ENCODE results near the gene CRYBG2. TPM values are rescaled to one million over a fixed set of nuclear protein-coding genes. Genes with fewer than 3 reads are reported as not detected.
A peak's percentile ranks its signal among the peaks of the same experiment; 100 is the strongest.

Gene CRYBG2
- total RNA-seq, 2 experiments from 2014 or later = 4.5 to 6.4 TPM

GRCh38 chr1:26283871-26284596 lies 69.9 kb downstream of the CRYBG2 start:
- intact Hi-C loops (cut with micrococcal nuclease) = no loop called here
- DNase-seq = peak; percentile 34
- ATAC-seq = no peak
- H3K27ac Mint-ChIP-seq = peak overlapping the region; percentile 99
- H3K4me3 Mint-ChIP-seq = peak overlapping the region; percentile 88
- no peak for TF ChIP-seq CTCF (IDR thresholded peaks at IDR 0.05)
- H3K36me3 Mint-ChIP-seq (ENCODE audit: low read depth) = peaks cover 65% of the 10 kb centered on the region
- peaks cover 82% of the 10 kb centered on the region for H3K4me1 Mint-ChIP-seq (ENCODE audit: low read depth)
- CTCF ChIA-PET = interaction anchor here (0.9 to 10.4 kb wide), 12 partner anchors 8 to 133 kb away, joined by 3 to 227 read pairs (median 13); partner anchors contain the start of genes CD52, CEP85, CRYBG2 and UBXN11
- H3K9me3 Mint-ChIP-seq = no peaks in the 10 kb centered on the region
- no peaks in the 10 kb centered on the region for H3K27me3 Mint-ChIP-seq
- POLR2A ChIA-PET = interaction anchor here (1.2 to 19.5 kb wide), 7 partner anchors 7 to 53 kb away, joined by 3 to 284 read pairs (median 21); partner anchors contain the start of genes CD52, SH3BGRL3 and UBXN11

- H3K27ac Mint-ChIP-seq = peak overlapping the region; percentile 99
- no peaks in the 10 kb centered on the region for H3K27me3 Mint-ChIP-seq
- intact Hi-C loops (cut with micrococcal nuclease) = no loop called here
- peaks cover 82% of the 10 kb centered on the region for H3K4me1 Mint-ChIP-seq (ENCODE audit: low read depth)
- peaks cover 69% of the 10 kb centered on the region for H3K36me3 Mint-ChIP-seq (ENCODE audit: low read depth)
- CTCF ChIA-PET = interaction anchor here (1.0 to 10.4 kb wide), 4 partner anchors 7 to 108 kb away, joined by 3 to 227 read pairs (median 47); partner anchors contain the start of gene CD52
- peak overlapping the region; percentile 88 for H3K4me3 Mint-ChIP-seq
- TF ChIP-seq CTCF (IDR thresholded peaks at IDR 0.05) = no peak
- ATAC-seq (no peak), DNase-seq (no peak)
- no peaks in the 10 kb centered on the region for H3K9me3 Mint-ChIP-seq
- POLR2A ChIA-PET = interaction anchor here (0.5 to 19.5 kb wide), 4 partner anchors 16 to 76 kb away, joined by 3 to 284 read pairs (median 12); partner anchors contain the start of gene CD52
Observed at GRCh38 chr1:26283279-26283853, 70.6 kb downstream of the CRYBG2 start.

GRCh38 chr1:26282401-26282918 lies 71.5 kb downstream of the CRYBG2 start:
- Mint-ChIP-seq H3K36me3 (ENCODE audit: low read depth) (peaks cover 77% of the 10 kb centered on the region), H3K4me3 (peak overlapping the region; percentile 88), H3K27me3 (no peaks in the 10 kb centered on the region)

GRCh38 chr1:26281971-26282370 lies 72.0 kb downstream of the CRYBG2 start:
- Mint-ChIP-seq H3K9me3 (no peaks in the 10 kb centered on the region), H3K27ac (peak overlapping the region; percentile 99), H3K4me3 (peak overlapping the region; percentile 88), H3K36me3 (ENCODE audit: low read depth) (peaks cover 82% of the 10 kb centered on the region), H3K27me3 (no peaks in the 10 kb centered on the region), H3K4me1 (ENCODE audit: low read depth) (peaks cover 82% of the 10 kb centered on the region)
- intact Hi-C loops (cut with micrococcal nuclease) = no loop called here
- TF ChIP-seq CTCF (IDR thresholded peaks at IDR 0.05) = no peak
- ChIA-PET CTCF (interaction anchor here (8.9 kb wide), 1 partner anchor 39 kb away, joined by 282 read pairs; the partner anchor contains the start of gene CD52), POLR2A (interaction anchor here (1.1 to 19.5 kb wide), 2 partner anchors 9 to 36 kb away, joined by 3 to 284 read pairs; partner anchors contain the start of gene CD52)
- no peak for ATAC-seq
- DNase-seq = peak; percentile 18

More at GRCh38 chr1:26282401-26282918, 71.5 kb downstream of the CRYBG2 start:
- DNase-seq (peak; percentile 15), ATAC-seq (no peak)
- intact Hi-C loops (cut with micrococcal nuclease) = no loop called here
- H3K9me3 Mint-ChIP-seq = no peaks in the 10 kb centered on the region
- POLR2A ChIA-PET = interaction anchor here (1.2 to 19.5 kb wide), 3 partner anchors 17 to 36 kb away, joined by 3 to 284 read pairs (median 21); partner anchors contain the start of gene CD52
- peak overlapping the region; percentile 99 for H3K27ac Mint-ChIP-seq
- peaks cover 82% of the 10 kb centered on the region for H3K4me1 Mint-ChIP-seq (ENCODE audit: low read depth)
- no peak for TF ChIP-seq CTCF (IDR thresholded peaks at IDR 0.05)
- CTCF ChIA-PET = interaction anchor here (1.0 to 8.9 kb wide), 2 partner anchors 39 to 109 kb away, joined by 3 to 282 read pairs; partner anchors contain the start of gene CD52
